NCI-H146 (cell line): ENCODE results near the gene TXNRD2.
"Not testable (repeated sequence)": the region's sequence is repeated elsewhere in the genome, so short reads cannot be mapped to it uniquely, and the experiment has no call there.

Experiments used
- DNase-seq: peaks from one replicate; lab custom pipeline; 2025; lab: John Stamatoyannopoulos, UW

Gene TXNRD2

DNA sequence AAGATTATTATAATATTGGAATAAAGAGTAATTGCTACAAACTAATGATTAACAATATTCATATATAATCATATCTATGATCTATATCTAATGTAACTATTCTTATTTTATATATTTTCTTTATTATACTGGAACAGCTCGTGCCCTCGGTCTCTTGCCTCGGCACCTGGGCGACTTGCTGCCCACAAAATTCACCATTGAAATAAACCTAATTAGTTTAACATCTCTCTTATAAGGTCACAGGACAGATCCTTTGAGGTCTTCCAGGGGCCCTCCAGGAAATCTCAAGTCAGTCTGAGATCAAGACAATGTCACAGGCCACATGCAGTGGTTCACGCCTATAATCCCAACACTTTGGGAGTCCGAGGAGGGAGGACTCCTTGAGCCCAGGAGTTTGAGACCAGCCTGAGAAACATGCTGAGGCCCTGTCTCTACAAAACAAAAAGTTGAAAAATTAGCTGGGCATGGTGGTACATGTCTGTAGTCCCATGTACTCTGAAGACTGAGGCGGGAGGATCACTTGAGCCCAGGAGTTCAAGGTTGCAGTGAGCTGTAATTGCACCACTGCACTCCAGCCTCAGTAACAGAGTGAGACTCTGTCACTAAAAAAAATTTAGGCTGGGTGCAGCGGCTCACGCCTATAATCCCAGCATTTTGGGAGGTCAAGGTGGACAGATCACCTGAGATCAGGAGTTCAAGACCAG lies 6.6 kb upstream of the TXNRD2 start:
- no peak for DNase-seq

DNA sequence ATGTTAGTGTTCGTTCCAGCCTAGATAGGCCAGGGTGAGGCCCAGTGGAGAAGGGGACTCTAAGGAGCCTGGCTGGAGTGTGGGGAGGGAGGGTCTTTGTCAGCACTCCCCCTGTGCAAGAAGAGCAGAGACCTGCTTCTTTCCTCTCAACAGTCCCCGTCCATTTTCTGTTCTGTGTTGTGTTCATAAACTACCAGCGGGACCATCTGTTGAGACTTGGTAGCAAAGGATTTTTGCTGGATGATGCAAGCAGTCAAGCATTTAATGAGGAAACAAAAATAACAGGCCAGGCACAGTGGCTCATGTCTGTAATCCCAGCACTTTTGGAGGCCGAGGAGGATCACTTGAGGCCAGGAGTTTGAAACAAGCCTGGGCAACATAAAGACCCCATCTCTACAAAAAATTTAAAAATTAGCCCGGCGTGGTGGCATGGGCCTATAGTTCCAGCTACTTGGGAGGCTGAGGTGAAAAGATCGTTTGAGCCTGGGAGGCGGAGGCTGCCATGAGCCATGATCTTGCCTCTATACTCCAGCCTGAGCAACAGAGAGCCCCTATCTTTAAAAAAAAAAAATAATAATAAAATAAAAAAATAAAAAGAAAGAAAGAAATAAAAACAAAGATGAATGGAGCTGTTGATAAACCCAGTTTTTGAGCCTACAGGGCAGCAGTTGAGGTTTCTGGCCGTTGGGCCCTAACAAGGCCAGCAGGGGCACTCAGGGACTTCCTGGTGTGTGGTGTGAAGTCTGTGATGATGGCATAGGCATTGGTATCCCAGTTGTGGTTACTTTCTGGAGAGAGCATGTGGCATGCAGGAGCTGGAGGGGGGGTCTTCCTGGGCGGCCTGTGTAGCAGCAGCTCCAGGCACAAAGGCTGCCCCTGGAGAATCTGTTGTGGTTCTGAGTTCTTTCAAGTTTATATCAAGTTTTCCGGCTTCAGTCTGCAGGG lies 1.7 kb upstream of the TXNRD2 start:
- DNase-seq, result no peak

DNA sequence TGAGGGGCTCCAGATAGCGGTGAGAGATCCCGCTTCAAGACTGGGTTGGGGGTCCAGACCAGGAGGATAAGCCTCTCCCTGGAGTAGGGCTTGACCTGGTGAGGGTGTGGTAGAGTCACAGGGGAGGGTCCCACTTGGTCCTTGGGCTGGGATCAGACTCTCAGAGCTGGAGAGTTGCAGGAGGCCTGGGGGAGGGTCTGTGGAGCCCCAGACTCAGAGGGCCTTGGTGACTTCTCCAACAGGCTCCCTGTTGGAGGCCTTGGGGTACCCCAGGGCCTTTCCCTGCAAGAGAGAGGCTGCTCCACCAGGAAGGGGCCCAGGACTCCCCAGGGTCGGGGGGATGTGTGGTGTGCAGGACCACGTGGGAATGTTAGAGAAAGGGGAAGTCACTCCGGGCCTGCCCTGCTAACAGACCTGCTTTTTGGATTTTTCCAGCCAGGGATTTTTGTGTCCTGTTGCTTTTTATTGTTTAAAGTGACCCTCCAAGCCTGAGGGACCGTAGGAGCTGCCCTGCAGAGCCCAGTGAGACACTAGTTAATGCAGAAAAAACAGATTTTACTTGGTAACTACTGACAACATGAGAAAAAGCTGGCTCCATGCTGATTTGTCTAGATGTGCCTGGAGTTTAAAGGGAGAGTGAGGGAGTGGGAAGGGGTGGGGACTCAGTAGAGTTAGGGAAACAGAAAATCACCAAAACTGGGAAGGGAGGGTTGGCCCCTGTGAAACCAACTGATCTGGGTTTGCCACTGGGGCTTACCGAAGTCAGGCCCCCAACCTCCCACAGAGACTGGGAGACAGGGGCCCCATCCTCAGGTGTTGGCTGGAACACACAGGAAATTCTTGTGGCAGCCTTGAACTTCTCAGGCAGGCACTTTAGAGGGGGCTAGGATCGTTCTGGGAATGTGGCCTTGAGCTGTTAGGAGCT lies 801 bp upstream of the TXNRD2 start:
- DNase-seq, result peak; percentile 26

DNA sequence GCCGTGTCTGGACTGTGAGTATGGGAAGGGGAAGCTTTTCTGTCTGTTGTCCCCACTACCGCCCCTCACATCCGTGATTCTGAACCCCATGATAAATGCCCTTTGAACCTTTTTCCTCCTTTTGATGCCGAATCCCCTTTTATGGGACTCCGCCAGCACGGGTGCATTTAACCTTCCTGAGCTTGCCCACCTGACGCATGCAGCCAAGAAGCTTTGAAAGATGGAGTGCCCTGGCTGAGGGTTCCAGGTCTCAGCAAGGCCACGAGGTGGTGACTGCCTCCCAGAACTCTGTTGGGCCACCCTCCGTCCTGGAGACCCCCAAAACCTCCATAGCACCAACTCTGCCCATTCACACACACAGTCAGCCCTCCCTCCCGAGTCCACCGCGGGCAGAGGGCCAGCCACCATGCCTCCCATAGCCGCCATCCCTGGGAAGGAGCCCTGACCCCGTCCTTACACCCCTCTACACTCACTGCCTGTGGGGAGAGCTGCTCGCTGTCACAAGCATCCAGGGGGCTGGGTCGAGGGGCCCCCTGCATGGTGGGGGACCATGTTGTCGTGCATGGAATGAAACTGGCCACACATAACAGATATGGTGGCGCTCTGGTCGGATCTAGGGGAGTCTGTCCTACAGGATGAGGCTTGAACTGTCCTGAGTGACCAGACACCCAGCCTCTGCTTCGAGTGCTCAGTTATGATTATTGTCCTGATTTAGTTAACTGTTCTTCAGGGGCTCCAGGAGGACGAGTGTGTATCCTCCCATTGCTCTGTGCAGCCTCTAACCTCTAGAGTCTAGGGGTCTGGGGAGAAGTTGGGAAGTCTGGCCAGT lies 868 bp downstream of the TXNRD2 start:
- no peak for DNase-seq

DNA sequence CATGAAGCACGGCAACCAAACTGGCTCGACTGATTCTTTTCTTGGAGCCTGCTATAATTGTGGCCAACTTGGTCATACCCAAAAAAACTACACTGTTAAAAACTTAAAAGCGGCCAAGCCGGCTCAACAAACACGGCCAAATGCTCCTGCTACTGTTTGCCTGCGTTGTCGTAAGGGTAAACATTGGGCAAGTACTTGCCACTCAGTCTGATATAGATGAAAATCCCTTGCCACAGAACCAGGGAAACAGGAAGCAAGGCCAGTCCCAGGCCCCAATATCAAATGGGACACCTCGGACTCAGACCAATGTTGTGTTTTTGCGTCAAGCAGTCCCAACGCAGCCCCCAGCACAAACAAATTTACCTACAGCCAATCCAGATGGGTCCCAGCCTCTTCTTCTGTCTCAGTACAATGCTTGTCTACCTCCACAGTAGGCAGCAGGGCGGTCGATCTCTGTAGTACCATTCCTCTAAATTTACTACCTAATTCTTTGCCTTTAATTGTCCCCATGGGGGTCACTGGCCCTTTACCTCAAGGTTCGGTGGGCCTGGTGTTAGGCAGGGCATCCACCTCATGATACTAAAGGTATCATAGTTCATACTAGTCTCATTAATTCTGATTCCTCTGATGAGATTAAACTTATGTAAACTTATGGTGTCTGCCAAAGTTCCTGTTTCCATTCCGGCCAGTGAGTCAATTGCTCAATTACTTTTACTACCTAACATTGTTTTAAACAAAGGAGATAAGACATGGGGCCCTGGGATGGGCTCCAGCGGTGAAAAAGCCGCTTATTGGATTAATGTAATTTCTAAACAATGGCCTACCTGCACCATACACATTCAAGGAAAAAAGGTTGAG lies 3.8 kb downstream of the TXNRD2 start:
- DNase-seq, result no peak

DNA sequence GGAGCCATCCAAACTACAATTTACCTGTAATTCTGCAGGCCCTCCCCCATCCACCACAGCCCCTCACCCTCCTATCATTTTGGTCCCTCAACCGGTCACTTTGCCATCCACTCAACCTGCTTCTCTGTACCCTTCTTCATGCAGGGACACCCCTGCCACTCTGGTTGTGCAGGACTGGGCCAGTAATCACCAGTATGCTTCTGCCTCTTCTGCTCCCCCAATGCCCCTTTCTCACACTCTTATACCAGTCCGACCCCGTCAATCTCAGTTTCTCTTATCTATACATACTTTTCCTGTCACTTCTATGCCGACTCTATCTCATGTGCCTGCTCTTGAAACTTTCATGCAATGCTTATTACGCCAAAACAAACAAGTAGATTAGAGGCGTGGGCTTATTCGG lies 5.1 kb downstream of the TXNRD2 start:
- DNase-seq, result no peak

DNA sequence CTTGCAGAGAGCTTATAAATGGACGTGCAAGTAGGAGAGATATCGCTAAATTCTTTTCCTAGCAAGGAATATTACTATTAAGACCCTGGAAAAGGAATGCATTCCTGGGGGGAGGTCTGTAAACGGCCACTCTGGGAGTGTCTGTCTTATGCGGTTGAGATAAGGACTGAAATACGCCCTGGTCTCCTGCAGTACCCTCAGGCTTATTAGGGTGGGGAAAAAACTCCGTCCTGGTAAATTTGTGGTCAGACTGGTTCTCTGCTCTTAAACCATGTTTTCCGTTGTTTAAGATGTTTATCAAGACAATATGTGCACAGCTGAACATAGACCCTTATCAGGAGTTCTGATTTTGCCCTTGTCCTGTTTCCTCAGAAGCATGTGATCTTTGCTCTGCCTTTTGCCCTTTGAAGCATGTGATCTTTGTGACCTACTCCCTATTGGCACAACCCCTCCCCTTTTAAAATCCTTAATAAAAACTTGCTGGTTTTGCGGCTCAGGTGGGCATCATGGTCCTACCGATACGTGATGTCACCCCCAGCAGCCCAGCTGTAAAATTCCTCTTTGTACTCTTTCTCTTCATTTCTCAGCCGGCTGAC lies 6.4 kb downstream of the TXNRD2 start:
- DNase-seq, result not testable (repeated sequence)

DNA sequence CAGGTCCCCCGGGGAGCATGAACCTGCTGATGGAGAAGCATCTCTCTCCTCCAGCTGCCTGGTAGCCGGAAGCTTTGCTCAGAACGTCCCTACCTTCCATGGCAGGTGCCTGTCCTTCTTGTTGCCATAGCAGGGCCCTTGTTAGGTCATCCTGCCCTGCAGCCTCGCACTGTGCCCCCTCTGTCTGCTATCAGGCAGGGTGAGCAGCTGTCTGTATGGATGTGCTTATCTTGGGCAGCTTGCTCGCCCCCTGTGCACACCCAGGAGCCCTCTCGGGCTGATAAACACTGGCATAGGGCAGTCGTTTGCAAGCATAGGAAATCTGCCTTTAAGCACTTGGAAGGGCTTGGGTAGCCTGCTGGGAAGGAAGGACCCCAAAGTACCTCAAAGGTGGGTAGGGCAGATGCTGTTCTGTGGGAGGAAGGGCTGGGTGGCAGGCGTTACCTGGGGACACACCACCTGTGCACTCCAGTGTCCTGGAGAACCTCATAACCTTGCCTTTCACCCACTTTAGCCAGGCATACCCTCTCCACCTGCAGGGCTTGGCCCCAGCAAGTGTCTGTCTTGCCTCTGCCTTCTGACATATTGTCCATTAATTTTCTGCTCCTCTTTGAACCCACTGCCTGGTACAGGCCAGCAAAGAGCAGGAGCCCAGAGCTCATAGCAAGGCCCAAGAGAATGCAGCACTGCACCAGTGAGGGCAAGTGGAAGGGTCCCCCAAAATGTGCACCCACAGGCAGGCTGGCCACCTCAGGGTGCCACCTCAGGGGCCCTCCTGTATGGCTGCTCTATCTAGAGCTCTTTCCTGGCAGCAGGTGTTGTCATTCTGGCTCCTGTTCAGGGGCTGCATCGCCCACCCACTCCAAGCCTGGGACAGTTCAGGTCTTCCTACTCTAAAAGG lies 8.0 kb downstream of the TXNRD2 start:
- DNase-seq, result peak; percentile 84

DNA sequence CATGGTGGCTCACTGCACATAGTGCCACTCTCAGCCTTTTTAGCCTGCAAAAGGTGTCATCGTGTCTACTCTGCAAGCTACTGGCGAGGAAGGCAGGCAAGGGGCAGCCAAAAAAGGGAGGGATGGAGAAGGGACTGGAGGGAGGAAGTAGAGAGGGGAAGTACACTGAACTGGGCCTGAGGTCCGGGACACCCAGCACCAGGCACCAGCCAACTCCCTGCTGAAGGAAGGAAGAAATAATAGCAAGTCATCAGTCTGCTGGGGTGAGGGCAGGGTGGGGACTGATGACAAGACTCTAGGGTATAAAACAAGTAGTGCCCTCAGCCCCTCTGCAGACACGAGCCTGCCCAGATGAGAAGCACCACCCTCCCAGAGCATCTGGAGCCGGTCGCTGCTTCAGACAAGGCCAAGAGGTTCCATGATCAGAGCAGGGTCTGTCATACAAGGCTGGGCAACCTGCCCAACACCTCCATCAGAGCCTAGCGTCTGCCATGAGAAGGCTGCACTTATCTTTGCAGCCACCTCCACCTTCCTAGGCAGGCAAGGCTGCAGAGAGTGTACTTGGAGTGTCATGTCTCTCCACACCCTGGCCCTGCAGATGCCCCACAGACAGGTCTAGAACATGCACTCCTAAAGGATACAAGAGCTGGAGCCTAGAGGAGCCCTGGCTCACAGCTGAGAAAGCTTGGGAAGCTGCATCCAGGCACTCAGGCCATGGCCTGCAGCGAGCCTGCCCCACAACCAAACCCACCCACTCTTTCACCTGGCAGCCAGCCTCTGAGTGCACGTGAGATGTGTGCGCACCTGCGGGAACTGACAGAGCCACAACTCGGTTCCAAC lies 9.0 kb downstream of the TXNRD2 start:
- peak; percentile 76 for DNase-seq

DNA sequence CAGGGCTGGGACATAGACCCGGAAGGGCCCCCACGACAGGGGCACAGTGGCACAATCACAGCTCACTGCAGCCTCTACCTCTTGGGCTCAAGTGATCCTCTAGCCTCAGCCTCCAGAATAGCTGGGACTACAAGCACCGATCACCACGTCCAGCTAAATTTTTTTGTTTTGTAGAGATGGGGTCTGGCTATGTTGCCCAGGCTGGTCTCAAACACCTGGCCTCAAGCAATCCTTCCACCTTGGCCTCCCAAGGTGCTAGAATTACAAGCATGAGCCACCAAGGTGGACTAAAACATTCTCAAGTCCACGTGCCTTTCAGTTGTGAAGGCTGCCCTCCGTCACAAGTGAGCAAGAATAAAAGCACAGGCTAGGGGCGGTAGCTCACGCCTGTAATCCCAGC lies 10.1 kb downstream of the TXNRD2 start:
- no peak for DNase-seq

DNA sequence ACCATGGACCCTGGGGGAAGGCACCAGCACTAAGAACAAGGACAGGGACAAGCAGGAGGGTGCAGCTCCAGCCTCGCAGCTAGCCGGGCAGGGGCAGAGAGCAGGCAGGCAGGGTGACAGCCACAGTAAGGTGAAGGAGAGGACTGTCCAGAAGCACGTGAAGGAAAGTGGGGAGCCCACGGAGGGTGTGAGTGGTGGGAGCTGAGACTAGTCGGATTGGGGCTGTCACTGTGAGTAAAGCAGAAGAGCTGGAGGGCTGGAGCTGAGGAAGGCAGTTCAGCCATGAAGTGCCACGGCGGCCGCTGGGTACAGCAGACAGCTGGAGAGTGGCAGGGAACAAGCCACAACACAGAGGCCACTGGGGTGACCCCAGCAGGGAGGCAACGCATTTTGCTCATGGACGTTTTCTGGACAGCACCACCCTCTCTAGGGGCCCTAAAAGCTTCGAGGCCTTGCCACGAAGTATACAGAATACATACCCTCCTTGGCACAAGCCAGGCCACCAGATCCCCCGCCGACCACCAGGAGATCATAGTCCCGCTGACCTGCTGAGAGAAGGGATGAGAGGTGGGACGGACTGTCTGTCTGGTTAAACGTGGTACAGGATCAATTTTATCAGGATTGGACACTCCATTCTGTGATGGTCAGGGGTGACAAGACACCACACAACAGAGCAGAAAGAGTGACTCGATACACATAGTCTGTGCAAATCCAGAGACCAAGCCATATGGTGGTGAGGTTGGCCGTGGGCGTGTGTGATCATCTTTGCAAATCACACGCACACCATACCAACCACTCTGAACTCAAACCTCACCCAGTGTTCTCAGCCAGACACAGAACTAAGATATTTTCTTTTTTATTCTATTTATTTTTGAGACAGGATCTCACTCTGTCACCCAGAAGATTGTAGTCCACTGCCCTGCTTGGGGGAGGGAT lies 10.8 kb downstream of the TXNRD2 start:
- DNase-seq, result no peak

DNA sequence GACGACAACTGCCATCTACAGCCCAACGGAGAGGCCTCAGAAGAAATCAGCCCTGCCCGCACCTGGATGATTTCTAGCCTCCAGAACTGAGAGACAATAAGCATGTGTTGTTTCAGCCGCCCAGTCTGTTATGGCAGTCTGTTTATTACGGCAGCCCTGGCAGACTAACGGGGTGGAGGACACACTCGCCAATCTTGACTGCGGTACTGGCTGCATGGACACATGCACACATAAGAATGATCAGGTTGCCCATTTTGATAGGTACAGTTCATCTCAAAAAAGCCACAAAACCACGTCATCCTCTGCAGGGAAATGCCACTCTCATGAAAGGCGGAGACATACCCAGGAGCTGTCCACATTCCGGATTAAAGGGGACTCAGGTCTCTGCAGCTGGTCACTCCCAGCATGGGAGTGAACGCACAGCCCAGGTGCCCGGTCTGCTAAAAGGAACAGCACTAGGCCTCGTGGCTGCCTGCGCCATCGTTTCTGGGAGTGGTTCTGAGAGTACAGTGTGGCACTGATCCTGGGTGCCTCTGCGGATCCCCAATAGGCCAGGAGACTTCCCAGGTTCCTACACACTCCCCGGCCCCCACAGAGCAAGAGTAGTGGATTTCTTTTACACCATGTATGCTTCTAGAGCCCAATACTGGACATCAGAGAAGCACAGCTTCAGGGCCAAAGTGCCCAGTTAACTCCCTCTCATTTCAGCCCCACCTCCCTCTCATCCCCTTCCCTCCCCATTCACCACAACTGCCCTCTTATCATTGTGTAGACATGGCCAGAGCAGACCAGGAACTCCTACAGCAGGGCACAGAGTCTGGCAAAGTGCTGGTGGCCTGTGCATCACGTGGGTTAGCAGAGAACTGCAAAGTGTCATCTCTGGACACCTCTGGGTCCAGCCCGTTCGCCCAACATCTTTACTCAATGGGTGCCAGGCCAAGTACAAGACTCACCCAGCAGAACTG lies 11.8 kb downstream of the TXNRD2 start:
- no peak for DNase-seq

DNA sequence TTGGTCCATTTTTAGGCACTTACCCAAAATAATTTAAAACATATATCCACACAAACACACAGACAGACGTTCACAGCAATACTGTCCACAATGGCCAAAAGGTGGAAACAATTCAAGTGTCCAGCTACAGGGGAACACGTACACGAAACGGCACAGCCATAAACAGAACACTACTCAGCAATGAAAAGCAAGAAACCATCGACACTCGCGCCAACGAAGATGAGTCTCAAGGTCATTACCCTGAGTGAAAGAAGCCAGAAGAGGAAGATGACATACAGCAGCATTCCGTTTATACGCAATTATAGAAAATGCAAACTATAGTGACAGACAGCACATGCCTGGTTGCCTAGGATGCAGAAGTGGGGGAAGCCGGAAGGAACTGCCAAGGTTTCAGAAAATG lies 13.4 kb downstream of the TXNRD2 start:
- no peak for DNase-seq

DNA sequence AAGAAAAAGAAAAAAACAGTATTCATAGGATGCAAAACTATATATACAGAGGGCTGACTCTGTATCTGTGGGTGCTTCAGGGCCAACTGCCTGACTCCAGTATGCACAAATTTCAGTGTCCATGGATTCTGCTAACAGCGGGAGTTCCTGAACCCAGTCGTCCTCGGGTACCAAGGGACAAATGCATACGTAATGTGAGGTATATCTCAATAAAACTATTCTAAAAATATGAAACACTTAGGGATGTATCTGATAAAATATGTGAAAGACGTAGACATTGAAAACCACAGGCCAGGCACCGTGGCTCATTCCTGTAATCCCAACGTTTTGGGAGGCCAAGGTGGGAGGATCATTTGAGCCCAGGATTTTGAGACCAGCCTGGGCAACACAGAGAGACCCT lies 13.9 kb downstream of the TXNRD2 start:
- no peak for DNase-seq

DNA sequence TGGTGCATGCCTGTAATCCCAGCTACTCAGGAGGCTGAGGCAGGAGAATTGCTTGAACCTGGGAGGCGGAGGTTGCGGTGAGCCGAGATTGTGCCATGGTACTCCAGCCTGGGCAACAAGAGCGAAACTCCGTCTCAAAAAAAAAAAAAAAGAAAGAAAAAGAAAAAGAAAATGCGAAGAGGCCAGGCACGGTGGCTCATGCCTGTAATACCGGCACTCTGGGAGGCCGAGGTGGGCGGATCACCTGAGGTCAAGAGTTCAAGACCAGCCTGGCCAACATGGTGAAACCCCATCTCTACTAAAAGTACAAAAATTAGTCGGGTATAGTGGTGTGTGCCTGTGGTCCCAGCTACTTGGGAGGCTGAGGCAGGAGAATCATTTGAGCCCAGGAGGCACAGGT lies 15.6 kb downstream of the TXNRD2 start:
- DNase-seq, result not testable (repeated sequence)
